ENCODE results near the gene DLG1.

DNA sequence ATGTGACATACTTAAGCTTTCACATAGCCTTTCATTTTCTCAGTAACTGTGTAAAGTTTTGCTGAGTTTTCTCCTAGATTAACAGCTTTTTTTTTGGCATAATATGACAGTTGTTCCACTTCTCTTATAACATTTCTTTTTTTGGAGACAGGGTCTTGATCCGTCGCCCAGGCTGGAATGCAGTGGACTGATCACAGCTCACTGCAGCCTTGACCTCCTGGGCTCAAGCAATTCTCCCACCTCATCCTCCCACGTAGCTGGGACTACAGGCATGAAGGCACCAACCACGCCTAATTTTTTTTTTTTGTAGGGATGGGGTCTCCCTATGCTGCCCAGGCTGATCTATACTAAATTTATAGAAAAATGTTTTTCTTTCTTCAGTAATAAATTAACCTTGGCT, 30.1 kb downstream of the DLG1 start:
- TF ChIP-seq, protein P1, sequence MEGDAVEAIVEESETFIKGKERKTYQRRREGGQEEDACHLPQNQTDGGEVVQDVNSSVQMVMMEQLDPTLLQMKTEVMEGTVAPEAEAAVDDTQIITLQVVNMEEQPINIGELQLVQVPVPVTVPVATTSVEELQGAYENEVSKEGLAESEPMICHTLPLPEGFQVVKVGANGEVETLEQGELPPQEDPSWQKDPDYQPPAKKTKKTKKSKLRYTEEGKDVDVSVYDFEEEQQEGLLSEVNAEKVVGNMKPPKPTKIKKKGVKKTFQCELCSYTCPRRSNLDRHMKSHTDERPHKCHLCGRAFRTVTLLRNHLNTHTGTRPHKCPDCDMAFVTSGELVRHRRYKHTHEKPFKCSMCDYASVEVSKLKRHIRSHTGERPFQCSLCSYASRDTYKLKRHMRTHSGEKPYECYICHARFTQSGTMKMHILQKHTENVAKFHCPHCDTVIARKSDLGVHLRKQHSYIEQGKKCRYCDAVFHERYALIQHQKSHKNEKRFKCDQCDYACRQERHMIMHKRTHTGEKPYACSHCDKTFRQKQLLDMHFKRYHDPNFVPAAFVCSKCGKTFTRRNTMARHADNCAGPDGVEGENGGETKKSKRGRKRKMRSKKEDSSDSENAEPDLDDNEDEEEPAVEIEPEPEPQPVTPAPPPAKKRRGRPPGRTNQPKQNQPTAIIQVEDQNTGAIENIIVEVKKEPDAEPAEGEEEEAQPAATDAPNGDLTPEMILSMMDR (IDR thresholded peaks at IDR 0.05): no peak
- no peak for TF ChIP-seq POLR2A (IDR thresholded peaks at IDR 0.05)
